ENCODE measurements around the gene TNFAIP8.
"Not testable (repeated sequence)": the region's sequence is repeated elsewhere in the genome, so short reads cannot be mapped to it uniquely, and the experiment has no call there.

TNFAIP8 gene

DNA sequence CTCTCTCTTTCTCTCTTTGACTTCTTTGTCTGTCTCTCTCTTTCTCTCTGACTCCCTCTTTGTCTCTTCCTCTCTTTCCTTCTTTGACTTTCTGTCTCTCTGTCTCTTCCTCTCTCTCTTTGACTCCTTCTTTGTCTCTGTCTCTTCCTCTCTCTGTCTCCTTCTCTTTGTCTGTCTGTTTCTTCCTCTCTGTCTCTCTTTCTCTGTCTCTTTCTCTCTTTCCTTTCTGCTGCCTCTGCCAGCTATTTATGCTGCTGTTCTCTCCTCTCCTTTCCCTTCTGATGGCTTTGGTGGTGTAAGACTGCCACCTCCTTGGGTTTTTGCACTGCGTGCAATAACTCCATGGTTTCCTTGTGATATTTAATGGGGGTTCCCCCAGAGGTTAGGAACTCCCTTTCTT is 72.3 kb downstream of the TNFAIP8 start:
- not testable (repeated sequence) for ATAC-seq

DNA sequence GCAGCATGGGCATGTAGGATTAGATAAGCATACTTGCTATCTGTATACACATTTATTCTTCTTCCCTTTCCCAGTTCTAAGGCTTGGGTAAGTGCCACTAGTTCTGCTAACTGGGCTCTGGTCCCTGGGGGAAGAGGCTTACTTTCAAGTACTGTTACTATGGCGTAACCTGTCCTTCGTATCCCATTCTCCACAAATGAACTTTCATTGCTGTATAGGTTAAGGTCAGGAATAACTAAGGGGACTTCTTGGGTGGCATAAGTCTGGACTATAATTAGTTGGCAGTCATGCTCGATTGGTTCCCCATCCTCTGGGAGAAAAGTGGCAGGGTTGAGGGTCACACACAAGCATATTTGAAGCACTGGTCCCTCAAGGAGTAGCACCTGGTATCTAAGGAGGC is 72.8 kb downstream of the TNFAIP8 start:
- ATAC-seq: not testable (repeated sequence)

DNA sequence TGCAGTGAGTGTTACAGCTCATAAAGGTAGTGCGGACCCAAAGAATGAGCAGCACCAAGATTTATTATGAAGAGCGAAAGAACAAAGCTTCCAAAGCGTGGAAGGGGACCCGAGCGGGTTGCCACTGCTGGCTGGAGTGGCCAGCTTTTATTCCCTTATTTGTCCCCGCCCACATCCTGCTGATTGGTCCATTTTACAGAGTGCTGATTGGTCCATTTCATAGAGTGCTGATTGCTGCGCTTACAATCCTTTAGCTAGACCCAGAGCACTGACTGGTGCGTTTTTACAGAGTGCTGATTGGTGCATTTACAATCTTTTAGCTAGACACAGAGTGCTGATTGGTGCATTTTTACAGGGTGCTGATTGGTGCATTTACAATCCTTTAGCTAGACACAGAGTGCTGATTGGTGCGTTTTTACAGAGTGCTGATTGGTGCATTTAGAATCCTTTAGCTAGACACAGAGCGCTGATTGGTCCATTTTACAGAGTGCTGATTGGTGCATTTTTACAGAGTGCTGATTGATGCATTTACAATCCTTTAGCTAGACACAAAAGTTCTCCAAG is 76.9 kb downstream of the TNFAIP8 start:
- not testable (repeated sequence) for ATAC-seq

DNA sequence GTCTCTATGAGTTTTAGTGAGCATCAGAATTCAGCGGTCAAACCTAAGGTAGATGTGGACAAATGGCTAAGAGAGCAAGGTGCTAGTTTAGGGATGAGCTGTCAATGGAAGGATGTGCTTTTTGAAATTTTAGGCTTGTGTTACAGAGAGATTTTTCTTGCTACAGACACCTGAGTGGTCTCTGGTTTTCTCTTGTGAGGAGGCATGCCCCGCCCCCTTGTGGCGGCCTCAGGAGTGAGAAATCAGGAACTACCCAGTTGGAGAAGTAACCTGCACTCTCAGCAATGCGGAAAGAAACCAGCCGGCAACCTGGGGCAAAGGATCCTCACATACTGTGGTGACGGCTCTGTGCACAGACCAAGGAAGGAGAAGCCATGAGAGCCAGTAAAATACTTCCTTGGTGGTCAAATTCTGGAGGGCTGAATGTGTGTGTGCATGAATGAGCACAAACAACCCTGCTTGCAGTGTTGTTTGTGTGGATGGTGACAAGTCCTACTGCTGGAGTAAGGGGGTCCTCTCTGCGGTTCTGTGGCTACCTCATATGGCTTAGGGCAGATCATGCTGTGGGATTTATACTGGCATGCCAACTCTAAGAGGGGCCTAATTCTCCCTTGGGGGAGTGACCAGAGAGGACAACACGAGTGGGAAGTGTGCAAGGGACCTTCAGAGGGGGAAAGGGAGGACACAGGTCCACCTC is 79.8 kb downstream of the TNFAIP8 start:
- ATAC-seq: peak; percentile 51 to 56

DNA sequence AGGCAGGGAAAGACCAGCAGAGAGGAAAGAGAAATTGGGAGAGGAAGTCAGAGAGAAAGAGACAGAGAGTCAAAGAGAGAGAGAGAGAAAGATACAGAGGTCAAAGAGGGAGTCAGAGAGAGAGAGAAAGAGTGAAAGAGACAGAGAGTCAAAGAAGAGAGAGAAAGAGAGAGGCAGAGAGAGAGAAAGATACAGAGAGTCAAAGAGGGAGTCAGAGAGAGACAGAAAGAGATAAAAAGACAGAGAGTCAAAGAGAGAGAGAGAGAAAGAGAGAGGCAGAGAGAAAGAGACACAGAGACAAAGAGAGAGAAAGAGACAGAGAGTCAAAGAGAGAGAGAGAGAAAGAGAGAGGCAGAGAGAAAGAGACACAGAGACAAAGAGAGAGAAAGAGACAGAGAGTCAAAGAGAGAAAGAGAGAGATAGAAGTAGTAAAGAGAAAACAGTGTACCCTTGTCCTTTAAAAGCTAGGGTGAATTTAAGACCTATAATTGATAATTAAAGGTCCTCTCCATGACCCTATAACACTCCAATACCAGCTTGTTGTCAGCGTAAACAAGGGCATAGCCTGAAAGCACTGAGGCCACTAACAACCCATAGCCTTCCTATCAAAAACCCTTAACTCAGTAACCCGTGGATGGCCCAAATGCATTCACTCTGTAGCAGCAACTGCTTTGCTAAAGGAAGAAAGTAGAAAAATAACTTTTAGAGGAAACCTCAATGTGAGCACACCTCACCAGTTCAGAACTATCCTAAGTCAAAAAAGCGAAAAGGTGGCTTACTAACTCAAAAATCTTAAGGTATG is 82.2 kb downstream of the TNFAIP8 start:
- not testable (repeated sequence) for ATAC-seq

DNA sequence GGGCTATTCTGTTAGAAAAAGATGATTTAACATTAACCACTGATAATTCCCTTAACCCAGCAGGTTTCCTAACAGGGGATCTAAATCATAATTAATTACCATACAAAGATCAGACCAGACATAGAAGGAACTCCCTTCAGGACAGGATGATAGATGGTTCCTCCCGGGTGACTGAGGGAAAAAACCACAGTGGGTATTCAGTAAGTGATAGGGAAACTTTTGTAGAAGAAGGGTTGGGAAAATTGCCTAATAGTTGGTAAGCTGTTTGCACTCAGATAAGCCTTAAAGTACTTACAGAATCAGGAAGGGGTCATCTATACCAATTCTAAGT is 82.7 kb downstream of the TNFAIP8 start:
- ATAC-seq: not testable (repeated sequence)

DNA sequence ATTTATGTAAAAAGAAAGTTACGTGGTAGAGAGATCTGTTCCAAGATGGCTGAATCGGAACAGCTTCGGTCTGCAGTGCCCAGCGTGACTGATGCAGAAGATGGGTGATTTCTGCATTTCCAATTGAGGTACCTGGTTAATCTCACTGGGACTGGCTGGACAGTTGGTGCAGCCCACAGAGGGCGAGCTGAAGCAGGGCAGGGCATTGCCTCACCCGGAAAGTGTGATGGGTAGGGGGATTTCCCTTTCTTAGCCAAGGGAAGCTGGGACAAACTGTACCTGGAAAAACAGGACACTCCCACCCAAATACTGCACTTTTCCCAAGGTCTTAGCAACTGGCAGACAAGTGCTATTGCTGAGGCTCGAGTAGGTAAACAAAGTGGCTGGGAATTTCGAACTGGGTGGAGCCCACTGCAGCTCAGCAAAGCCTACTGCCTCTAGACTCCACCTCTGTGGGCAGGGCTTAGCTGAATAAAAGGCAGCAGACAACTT is 83.4 kb downstream of the TNFAIP8 start:
- ATAC-seq: no peak

DNA sequence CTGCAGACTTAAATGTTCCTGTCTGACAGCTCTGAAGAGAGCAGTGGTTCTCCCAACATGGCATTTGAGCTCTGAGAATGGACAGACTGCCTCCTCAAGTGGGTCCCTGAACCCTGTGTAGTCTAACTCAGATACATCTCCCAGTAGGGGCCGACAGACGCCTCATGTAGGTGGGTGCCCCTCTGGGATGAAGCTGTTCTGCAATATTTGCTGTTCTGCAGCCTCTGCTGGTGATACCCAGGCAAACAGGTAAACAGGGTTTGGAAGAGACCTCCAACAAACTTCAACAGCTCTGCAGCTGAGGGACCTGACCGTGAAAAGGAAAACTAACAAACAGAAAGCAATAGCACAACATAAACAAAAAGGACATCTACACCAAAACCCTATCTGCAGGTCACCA is 83.8 kb downstream of the TNFAIP8 start:
- ATAC-seq: not testable (repeated sequence)

DNA sequence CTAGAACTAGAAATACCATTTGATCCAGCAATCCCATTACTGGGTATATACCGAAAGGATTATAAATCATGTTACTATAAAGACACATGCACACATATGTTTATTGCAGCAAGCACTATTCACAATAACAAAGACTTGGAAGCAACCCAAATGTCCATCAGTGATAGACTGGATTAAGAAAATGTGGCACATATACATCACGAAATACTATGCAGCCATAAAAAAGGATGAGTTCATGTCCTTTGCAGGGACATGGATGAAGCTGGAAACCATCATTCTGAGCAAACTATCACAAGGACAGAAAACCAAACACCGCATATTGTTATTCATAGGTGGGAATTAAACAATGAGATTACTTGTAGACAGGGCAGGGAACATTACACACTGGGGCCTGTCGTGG is 88.8 kb downstream of the TNFAIP8 start:
- ATAC-seq: not testable (repeated sequence)

DNA sequence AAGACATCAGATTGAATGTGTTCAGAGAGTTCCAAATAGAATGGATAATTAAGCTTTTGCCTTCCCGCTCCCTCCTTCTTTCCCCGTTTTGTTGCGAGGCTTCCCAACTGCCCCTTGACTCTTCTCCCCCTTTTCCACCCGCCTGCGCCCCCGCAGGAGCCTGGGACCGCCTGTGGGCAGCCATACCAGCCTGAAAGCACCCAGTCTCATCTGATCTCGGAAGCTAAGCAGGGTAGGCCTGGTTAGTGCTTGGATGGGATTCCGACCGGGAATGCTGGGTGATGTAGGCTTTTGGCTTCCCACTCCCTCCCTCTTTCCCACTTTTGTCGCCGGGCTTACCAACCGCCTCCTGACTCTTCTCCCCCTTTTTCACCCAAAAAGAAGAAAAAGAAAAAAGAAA is 89.7 kb downstream of the TNFAIP8 start:
- ATAC-seq: no peak

Measured in activated CD4-positive, CD25-positive, alpha-beta regulatory T cell treated with anti-CD3 and anti-CD28 coated beads, Interleukin-2, amount 50 U/mL, for 24 hours (primary cell).